IMR-90 (cell line): ENCODE measurements around the gene KCNQ1. TPM values are rescaled to one million over a fixed set of nuclear protein-coding genes. Genes with fewer than 3 reads are reported as not detected.
A peak's percentile ranks its signal among the peaks of the same experiment; 100 is the strongest.

ENCODE experiments used
- ATAC-seq: fragments of 200-7000 bp; cut with Tn5 transposase; 2 replicates; pipeline ENCODE4 v1.9.1; 2020; ENCODE audit warnings: low read depth, mild to moderate bottlenecking, moderate library complexity
- BruUV-seq: library from RNA; stranded (reverse); fragments of 400-500 nt; replicated peaks from 2 replicates; lab custom pipeline; 2021; lab: Mats Ljungman, UMichigan
- CTCF ChIA-PET: fragments of 300-600 bp; formaldehyde crosslinking; extraction: SDS; loops from one replicate; lab custom pipeline; 2021; ENCODE audit warnings: antibody characterized with exemption; lab: Yijun Ruan, JAX
- POLR2A ChIA-PET: fragments of 300-600 bp; sonication (Branson Sonifier 250); formaldehyde crosslinking; loops from one replicate; lab custom pipeline; 2022; ENCODE audit warnings: antibody characterized with exemption; ENCODE audit not compliant: unreplicated experiment; lab: Charles Lee
- DNase-seq: peaks from one replicate; pipeline ENCODE4 v3.0.0; 2013
- H2AFZ ChIP-seq: replicated peaks from 2 replicates; pipeline ENCODE3; 2013; ENCODE audit warnings: low read length, mild to moderate bottlenecking; ENCODE audit not compliant: poor library complexity
- H2AK5ac ChIP-seq: 2 replicates; pipeline ENCODE4 v1.6.1; 2013; ENCODE audit warnings: low read depth, low read length, inconsistent platforms
- H2AK9ac ChIP-seq: replicated peaks from 2 replicates; pipeline ENCODE3; 2013; ENCODE audit warnings: mild to moderate bottlenecking, low read depth, low read length, moderate library complexity; ENCODE audit not compliant: poor library complexity
- H2BK120ac ChIP-seq: 2 replicates; pipeline ENCODE4 v1.6.1; 2013; ENCODE audit warnings: low read depth, low read length, inconsistent platforms
- H2BK15ac ChIP-seq: 3 replicates; pipeline ENCODE4 v1.6.1; 2013; ENCODE audit warnings: low read depth, low read length, inconsistent platforms
- H2BK20ac ChIP-seq: 2 replicates; pipeline ENCODE4 v1.6.1; 2013; ENCODE audit warnings: low read depth, mild to moderate bottlenecking, inconsistent platforms, low read length, moderate library complexity
- H2BK5ac ChIP-seq: 2 replicates; pipeline ENCODE4 v1.6.1; 2013; ENCODE audit warnings: mild to moderate bottlenecking, low read depth, low read length, inconsistent platforms; ENCODE audit not compliant: poor library complexity, severe bottlenecking
- H3K14ac ChIP-seq: replicated peaks from 2 replicates; pipeline ENCODE4 v1.6.1; 2013; ENCODE audit warnings: low read depth, low read length, inconsistent platforms
- H3K18ac ChIP-seq: 2 replicates; pipeline ENCODE4 v1.6.1; 2013; ENCODE audit warnings: low read depth, low read length, control low read depth
- H3K23ac ChIP-seq: 2 replicates; pipeline ENCODE4 v1.6.1; 2013; ENCODE audit warnings: low read depth, low read length, inconsistent platforms
- H3K27ac ChIP-seq: 2 replicates; pipeline ENCODE4 v1.5.1; 2013; ENCODE audit warnings: mild to moderate bottlenecking, control low read depth, low read length; ENCODE audit not compliant: insufficient read depth
- H3K27me3 ChIP-seq: 2 replicates; pipeline ENCODE4 v1.6.1; 2013; ENCODE audit warnings: low read length; ENCODE audit not compliant: control insufficient read depth, insufficient read depth
- H3K36me3 ChIP-seq: 2 replicates; pipeline ENCODE4 v1.6.1; 2013; ENCODE audit warnings: low read length, mixed read lengths; ENCODE audit not compliant: control insufficient read depth, insufficient read depth
- H3K4ac ChIP-seq: 2 replicates; pipeline ENCODE4 v1.6.1; 2013; ENCODE audit warnings: low read depth, low read length, inconsistent platforms
- H3K4me1 ChIP-seq: 2 replicates; pipeline ENCODE4 v1.6.1; 2013; ENCODE audit warnings: low read length, mixed read lengths; ENCODE audit not compliant: control insufficient read depth, insufficient read depth
- H3K4me2 ChIP-seq: 2 replicates; pipeline ENCODE4 v1.6.1; 2013; ENCODE audit warnings: low read depth, mild to moderate bottlenecking, control low read depth, low read length, moderate library complexity
- H3K4me3 ChIP-seq: 2 replicates; pipeline ENCODE4 v1.5.1; 2013; ENCODE audit warnings: low read depth, mild to moderate bottlenecking, control low read depth, low read length, moderate library complexity; ENCODE audit not compliant: insufficient read depth
- H3K56ac ChIP-seq: 2 replicates; pipeline ENCODE4 v1.6.1; 2013; ENCODE audit warnings: low read length, inconsistent platforms; ENCODE audit not compliant: insufficient read depth; ENCODE audit errors: extremely low read depth
- H3K79me1 ChIP-seq, 2 experiments: 2 replicates each; pipeline ENCODE4 v1.6.1; 2013; ENCODE audit warnings: low read length in 2 of 2, inconsistent platforms in 1 of 2, low read depth in 1 of 2
- H3K9ac ChIP-seq: 2 replicates; pipeline ENCODE4 v1.6.1; 2013; ENCODE audit warnings: low read depth, low read length, control low read depth
- H3K9me1 ChIP-seq: 2 replicates; pipeline ENCODE4 v1.6.1; 2013; ENCODE audit warnings: low read length, inconsistent platforms; ENCODE audit not compliant: insufficient read depth
- H3K9me3 ChIP-seq: 2 replicates; pipeline ENCODE4 v1.6.1; 2013; ENCODE audit warnings: low read length; ENCODE audit not compliant: control insufficient read depth, insufficient read depth
- H4K20me1 ChIP-seq: 2 replicates; pipeline ENCODE4 v1.6.1; 2013; ENCODE audit warnings: low read length, inconsistent platforms; ENCODE audit not compliant: insufficient read depth
- H4K5ac ChIP-seq: 2 replicates; pipeline ENCODE4 v1.6.1; 2013; ENCODE audit warnings: mild to moderate bottlenecking, low read depth, low read length, control low read depth
- H4K8ac ChIP-seq, 2 experiments: 2 replicates each; pipeline ENCODE4 v1.6.1; 2013; ENCODE audit warnings: low read depth in 2 of 2, low read length in 2 of 2, control low read depth in 1 of 2, inconsistent platforms in 1 of 2
- H4K91ac ChIP-seq: 2 replicates; pipeline ENCODE4 v1.6.1; 2013; ENCODE audit warnings: low read depth, low read length, inconsistent platforms; ENCODE audit not compliant: insufficient read depth
- MAFK ChIP-seq: IDR thresholded peaks from 2 replicates; pipeline ENCODE4 v1.6.1; 2012; ENCODE audit warnings: low read depth, low read length, improper control_type of control experiment
- MXI1 ChIP-seq: IDR thresholded peaks from 2 replicates; pipeline ENCODE4 v1.6.1; 2012; ENCODE audit warnings: low read depth, mild to moderate bottlenecking, low read length, moderate library complexity, borderline replicate concordance
- NFE2L2 ChIP-seq: fragments of 150-350 bp; IDR thresholded peaks from 2 replicates; pipeline ENCODE4 v1.6.1; 2016; ENCODE audit warnings: low read depth, mild to moderate bottlenecking, low read length
- RAD21 ChIP-seq: IDR thresholded peaks from 2 replicates; pipeline ENCODE4 v1.6.1; 2012; ENCODE audit warnings: low read length, improper control_type of control experiment
- SMC3 ChIP-seq: fragments of 150-350 bp; IDR thresholded peaks from 2 replicates; pipeline ENCODE4 v1.6.1; 2016; ENCODE audit warnings: low read depth, mild to moderate bottlenecking, antibody characterized with exemption, low read length, moderate library complexity
- WGBS, 2 experiments: methylation state at CpG; one replicate each; pipeline versions ENCODE4 v1.1.5 to v1.1.7; 2013; ENCODE audit warnings: missing lambda C conversion rate in 2 of 2; ENCODE audit not compliant: insufficient read length in 1 of 2; ENCODE audit errors: extremely low coverage in 2 of 2; 5-methylcytosine and 5-hydroxymethylcytosine counted together
- dilution Hi-C: fragments of 300-500 bp; cut with HindIII; formaldehyde crosslinking; loops from one replicate; pipeline ENCODE4 v1.14.3; 2018; ENCODE audit warnings: low sequenced_read_pairs; ENCODE audit not compliant: unreplicated experiment
- in situ Hi-C: fragments of 300-500 bp; cut with MboI; formaldehyde crosslinking; loops from 3 replicates; pipeline ENCODE4 v1.14.3; 2019; ENCODE audit warnings: low sequenced_read_pairs, inconsistent platforms, mixed read lengths
- intact Hi-C: fragments of 100-400 bp; cut with micrococcal nuclease; formaldehyde crosslinking; loops from 2 replicates; pipeline ENCODE4 v1.10.0; 2022
- polyA plus RNA-seq, 3 experiments: library from polyadenylated mRNA; depleted of rRNA; stranded (reverse); fragments of >200 nt; gene quantifications; 2 replicates each; pipeline ENCODE4 v1.2.3, GENCODE V29; 2012; ENCODE audit warnings: low replicate concordance in 1 of 3
- total RNA-seq: library from RNA; depleted of rRNA; stranded (reverse); fragments of >200 nt; gene quantifications from 2 replicates; pipeline ENCODE4 v1.2.3, GENCODE V29; 2012
- TF ChIP-seq, protein P1 (sequence below): conservative IDR thresholded peaks from 2 replicates; pipeline ENCODE4 v1.5.1; 2012; ENCODE audit warnings: mild to moderate bottlenecking, low read depth, low read length, improper control_type of control experiment

The KCNQ1 gene
- total and polyA plus RNA-seq, 2 of the 4 experiments (the other 2 are of a cell fraction) = 0.07 TPM; not detected in 1

DNA sequence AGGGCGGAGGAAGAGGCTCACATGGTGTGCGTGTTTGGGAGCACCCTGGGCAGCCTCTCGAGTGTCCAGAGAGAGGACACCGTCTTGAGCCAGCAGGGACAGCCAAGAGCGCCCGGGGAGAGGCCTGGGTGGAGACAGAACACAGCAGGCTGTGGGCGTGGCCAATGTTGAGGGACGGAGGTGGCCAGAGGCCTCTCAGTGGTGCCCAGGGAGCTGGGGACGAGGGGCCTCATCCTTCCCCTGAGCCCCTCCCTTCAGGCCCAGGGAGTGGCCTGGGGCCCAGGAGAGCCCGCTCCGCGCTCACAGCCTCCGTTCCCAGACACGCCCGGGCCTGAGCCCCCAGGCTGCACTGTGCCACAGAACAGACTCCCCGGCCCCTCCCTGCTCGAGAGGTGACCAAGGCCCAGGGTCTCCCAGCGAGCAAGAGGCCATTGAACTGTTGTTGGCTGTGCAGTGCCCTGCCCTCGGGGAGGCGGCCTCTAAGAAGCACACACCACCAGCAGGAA is 392.3 kb downstream of the KCNQ1 start:
- H2BK5ac ChIP-seq = no peak overlapping the region
- H3K4me2 ChIP-seq = no peak overlapping the region
- H3K9me3 ChIP-seq = no peaks in the 10 kb centered on the region
- no TSS peak for BruUV-seq
- H4K8ac ChIP-seq = no peak overlapping the region
- H4K20me1 ChIP-seq = no peaks in the 10 kb centered on the region
- no peak overlapping the region for H3K9ac ChIP-seq
- CTCF ChIA-PET = no interaction called here
- H3K14ac ChIP-seq = no peak overlapping the region
- H3K18ac ChIP-seq = no peak overlapping the region
- H4K5ac ChIP-seq = no peak overlapping the region
- dilution Hi-C loops (no loop called here), in situ Hi-C loops (no loop called here), intact Hi-C loops (no loop called here)
- 25% methylated on average over 4 of the region's 20 CpGs; no CpG with 5 or more reads in 1 of the 2 experiments for WGBS, 2 experiments
- H3K27ac ChIP-seq = no peak overlapping the region
- peaks cover 2% of the 10 kb centered on the region; the same call in 1 of the 2 replicates for H3K4me1 ChIP-seq
- DNase-seq = peak; percentile 11
- H2BK20ac ChIP-seq = no peak overlapping the region
- TF ChIP-seq, protein P1, sequence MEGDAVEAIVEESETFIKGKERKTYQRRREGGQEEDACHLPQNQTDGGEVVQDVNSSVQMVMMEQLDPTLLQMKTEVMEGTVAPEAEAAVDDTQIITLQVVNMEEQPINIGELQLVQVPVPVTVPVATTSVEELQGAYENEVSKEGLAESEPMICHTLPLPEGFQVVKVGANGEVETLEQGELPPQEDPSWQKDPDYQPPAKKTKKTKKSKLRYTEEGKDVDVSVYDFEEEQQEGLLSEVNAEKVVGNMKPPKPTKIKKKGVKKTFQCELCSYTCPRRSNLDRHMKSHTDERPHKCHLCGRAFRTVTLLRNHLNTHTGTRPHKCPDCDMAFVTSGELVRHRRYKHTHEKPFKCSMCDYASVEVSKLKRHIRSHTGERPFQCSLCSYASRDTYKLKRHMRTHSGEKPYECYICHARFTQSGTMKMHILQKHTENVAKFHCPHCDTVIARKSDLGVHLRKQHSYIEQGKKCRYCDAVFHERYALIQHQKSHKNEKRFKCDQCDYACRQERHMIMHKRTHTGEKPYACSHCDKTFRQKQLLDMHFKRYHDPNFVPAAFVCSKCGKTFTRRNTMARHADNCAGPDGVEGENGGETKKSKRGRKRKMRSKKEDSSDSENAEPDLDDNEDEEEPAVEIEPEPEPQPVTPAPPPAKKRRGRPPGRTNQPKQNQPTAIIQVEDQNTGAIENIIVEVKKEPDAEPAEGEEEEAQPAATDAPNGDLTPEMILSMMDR = peak; percentile 23; the same call in 1 of the 2 replicates
- TF ChIP-seq NFE2L2 (no peak), MAFK (no peak), SMC3 (0 out of 2 replicates have a peak, but pooled peaks have one; percentile 16), MXI1 (no peak), RAD21 (peak; percentile 36)
- POLR2A ChIA-PET = no interaction called here
- no peaks in the 10 kb centered on the region for H3K9me1 ChIP-seq
- no peak overlapping the region; the same call in 1 of the 2 replicates for H4K91ac ChIP-seq
- H3K27me3 ChIP-seq = peaks cover 24% of the 10 kb centered on the region
- H2BK120ac ChIP-seq = no peak overlapping the region
- no peaks in the 10 kb centered on the region for H3K79me1 ChIP-seq
- peak; percentile 87 for ATAC-seq
- no peak overlapping the region for H2AFZ ChIP-seq
- no peak overlapping the region for H3K4me3 ChIP-seq
- H2BK15ac ChIP-seq = no peak overlapping the region
- H2AK5ac ChIP-seq = peak overlapping the region; percentile 24; the same call in 1 of the 2 replicates
- H3K36me3 ChIP-seq = no peaks in the 10 kb centered on the region
- no peak overlapping the region for H3K56ac ChIP-seq
- no peak overlapping the region for H3K4ac ChIP-seq
- H3K23ac ChIP-seq = no peak overlapping the region
- no peak overlapping the region for H2AK9ac ChIP-seq
